HTR-8/SVneo (cell line): ENCODE data around the gene MIA.
"Not testable (repeated sequence)": the region's sequence is repeated elsewhere in the genome, so short reads cannot be mapped to it uniquely, and the experiment has no call there.

Experiments used
- DNase-seq: peaks from one replicate; pipeline ENCODE4 v3.0.0; 2011; ENCODE audit warnings: low spot score, mixed read lengths; ENCODE audit not compliant: insufficient read length
- FAIRE-seq: peaks from 2 replicates; lab custom pipeline; 2011; peaks lifted over from hg19 to GRCh38; lab: Jason Lieb, UNC

MIA gene

GRCh38 chr19:40801426-40802299 is 26.3 kb downstream of the MIA start:
- no peak for DNase-seq
- FAIRE-seq: no peak

- DNase-seq (no peak), FAIRE-seq (no peak)
Measured at GRCh38 chr19:40802300-40803169, 27.2 kb downstream of the MIA start.

GRCh38 chr19:40803170-40803856 is 28.0 kb downstream of the MIA start:
- no peak for DNase-seq
- FAIRE-seq: no peak

GRCh38 chr19:40803857-40804782 is 28.8 kb downstream of the MIA start:
- DNase-seq (no peak), FAIRE-seq (no peak)

GRCh38 chr19:40804783-40805242 is 29.5 kb downstream of the MIA start:
- peak; percentile 77 for FAIRE-seq
- DNase-seq: no peak

DNA sequence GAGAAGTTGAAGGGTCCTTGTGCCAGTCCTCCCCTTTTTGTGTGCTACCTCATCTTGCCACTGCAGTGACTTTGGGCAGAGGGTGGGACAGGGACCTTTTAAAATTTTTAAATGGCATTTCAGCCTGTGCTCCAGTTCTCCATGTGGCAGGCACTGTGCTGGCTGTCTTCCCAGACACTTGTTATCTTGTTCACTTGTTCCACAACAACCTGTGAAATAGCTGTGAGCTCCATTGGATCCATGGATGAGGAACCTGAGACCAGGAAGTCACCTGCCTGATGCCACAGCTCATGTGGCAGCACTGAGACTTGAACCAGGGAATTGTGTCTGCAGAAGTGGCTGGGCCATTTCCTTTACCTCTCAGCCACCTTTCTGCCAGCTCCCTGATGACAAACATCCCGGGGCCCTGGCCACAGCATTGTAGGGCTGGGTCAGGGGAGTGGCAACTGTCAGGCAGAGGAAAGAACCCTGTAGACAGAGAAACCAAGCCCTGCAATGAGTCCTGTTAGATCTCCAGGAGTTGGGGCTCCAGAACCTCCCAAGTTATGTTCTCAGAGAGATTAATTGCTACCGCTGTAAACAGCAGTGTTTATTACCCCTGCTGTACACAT is 30.0 kb downstream of the MIA start:
- no peak for DNase-seq
- FAIRE-seq: no peak

DNA sequence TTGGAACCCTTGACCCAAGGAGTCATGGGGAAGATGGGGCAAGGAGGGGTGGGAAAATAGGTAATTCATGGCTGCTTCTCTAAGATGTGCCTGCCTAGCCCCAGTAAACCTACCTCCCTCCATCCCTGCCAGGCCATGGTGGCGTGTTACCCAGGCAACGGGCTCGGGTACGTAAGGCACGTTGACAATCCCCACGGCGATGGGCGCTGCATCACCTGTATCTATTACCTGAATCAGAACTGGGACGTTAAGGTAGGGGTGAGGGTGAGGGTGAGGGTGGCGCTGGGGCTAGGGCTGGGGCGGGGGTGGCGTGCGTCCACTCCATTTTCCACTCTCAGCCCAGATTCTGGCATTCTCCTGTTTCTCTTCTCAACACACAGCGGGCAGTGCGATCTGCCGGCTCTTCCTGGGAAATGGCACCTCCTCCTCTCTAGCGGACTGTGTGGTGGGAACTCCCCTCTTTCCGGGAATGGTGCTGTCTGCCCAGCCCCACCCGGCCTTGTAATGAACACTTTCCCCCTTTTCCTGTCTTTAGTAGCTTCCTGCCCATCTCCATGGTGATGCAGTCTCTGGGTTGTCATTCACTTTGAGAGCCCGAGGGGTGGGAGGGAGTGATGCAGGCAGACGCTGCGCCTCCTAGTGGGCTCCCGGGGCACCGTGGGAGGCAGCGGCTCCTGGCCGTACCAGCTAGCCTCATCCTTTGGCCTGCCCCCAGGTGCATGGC is 31.3 kb downstream of the MIA start:
- FAIRE-seq: peak; percentile 83
- DNase-seq: peak; percentile 93

- no peak for DNase-seq
- FAIRE-seq: no peak
Measured at GRCh38 chr19:40807147-40808020, 32.1 kb downstream of the MIA start.

DNA sequence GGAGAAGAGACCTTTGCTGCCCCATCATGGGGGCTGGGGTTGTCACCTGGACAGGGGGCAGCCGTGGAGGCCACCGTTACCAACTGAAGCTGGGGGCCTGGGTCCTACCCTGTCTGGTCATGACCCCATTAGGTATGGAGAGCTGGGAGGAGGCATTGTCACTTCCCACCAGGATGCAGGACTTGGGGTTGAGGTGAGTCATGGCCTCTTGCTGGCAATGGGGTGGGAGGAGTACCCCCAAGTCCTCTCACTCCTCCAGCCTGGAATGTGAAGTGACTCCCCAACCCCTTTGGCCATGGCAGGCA is 32.7 kb downstream of the MIA start:
- DNase-seq: no peak
- no peak for FAIRE-seq

GRCh38 chr19:40808497-40808896 is 33.2 kb downstream of the MIA start:
- no peak for DNase-seq
- FAIRE-seq: no peak

GRCh38 chr19:40809358-40810086 is 34.2 kb downstream of the MIA start:
- DNase-seq (no peak), FAIRE-seq (no peak)

- FAIRE-seq (no peak), DNase-seq (no peak)
Measured at GRCh38 chr19:40810160-40810559, 34.8 kb downstream of the MIA start.

- not testable (repeated sequence) for FAIRE-seq
Measured at GRCh38 chr19:40810649-40811408, 35.5 kb downstream of the MIA start.

GRCh38 chr19:40811478-40812341 is 36.4 kb downstream of the MIA start:
- FAIRE-seq (no peak), DNase-seq (no peak)

More at GRCh38 chr19:40810649-40811408, 35.5 kb downstream of the MIA start:
- not testable (repeated sequence) for DNase-seq

DNA sequence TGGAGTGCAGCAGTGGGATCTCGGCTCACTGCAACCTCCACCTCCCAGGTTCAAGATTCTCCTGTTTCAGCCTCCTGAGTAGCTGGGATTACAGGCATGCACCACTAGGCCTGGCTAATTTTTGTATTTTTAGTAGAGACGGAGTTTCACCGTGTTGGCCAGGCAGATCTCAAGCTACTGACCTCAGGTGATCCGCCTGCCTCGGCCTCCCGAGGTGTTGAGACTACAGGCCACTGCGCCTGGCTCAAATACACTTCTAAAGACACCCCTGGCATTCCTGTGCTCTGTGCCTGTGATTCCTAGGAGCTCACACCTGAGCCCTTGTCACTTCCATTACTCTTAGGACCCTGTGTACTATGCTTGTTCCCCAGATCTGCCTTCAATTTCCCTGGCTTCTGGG is 37.2 kb downstream of the MIA start:
- not testable (repeated sequence) for DNase-seq, FAIRE-seq
